Inflammatory macrophage (primary cell): ENCODE results near the gene LHPP.

ENCODE experiments used
- DNase-seq, 2 donors: peaks; one replicate each; pipeline ENCODE4 v3.0.0-alpha.2; 2020 to 2022

The LHPP gene

DNA sequence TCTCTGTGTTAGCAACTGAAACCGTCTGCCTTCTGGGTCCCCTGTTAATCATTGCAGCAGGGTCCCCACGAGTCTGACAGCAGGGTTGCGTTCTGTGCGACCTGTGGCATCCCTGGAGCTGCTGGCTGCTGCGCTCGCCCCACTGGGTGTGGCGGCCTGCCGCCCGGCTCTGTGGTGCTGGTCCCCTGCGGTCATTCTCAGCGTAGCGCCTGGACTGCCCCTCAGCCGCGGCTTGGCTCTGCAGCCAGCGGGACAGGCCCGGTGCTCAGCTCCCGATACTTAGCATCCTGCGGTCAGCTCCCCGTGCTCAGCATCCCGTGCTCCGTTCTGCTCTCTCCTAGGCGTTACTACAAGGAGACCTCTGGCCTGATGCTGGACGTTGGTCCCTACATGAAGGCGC lies 35.0 kb downstream of the LHPP start:
- DNase-seq: no peak

DNA sequence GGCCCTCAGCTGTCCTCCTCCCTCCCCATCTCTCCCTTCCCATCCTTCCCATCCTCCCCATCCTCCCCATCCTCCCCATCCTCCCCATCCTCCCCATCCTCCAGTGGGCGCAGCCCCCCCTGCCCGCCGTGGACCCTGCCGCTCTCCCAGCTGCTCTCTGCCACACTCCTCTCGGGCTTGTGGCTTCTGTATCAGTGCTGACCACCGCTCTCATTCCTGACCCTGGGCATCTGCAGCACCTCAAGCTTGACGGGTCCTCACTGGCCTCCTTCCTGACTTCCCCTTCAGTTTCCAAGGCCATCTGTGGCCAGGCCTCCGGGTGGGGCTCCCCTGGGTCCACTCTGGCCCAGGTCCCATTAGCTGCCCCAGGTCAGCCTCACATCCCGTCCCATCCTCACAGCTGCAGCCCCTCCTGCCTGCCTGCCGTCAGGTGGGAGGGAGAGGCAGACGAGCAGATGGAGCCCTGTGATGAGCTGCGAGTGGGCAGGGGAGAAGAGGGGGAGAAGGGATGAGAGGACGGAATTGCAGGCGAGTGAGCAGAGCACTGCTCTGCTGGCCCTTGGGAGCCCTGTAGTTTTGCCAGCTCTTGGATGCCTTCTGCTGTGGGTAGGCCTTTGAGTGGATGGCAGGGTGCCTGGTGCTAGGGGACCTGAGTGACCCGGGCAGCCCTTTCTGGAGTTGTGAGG lies 35.7 kb downstream of the LHPP start:
- DNase-seq: no peak

DNA sequence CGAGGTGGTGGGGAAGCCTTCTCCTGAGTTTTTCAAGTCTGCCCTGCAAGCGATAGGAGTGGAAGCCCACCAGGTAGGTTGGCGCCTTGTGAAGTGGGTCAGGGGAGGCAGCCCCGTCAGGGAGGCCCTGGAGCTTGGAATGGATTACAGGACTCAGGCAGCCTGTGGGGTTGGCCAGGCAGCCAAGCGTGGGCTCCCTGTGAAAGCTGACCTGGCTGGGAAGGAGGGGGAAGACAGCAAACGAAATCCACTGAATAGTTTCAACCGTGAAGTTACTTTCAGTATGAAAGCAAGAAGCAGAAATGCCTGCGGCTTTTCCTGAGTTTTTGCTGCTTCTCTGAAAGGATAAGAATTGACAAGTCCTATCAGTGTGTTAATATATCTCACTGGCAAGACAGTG lies 36.4 kb downstream of the LHPP start:
- no peak for DNase-seq

DNA sequence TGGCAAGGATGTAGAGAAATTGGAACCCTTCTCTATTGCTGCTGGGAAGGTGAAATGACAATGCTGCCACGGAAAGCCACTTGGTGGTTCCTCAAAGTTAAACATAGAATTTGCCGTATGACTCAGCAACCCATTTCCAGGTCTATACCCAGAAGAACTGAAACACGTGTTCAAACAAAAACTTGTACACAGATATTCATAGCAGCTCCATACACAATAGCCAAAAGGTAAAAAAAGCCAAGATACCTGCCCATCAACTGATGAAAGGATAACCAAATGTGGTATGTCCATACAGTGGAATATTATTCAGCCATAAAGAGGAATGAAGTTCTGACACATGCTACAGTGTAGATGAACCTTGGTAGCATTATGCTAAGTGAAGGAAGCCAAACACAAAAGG lies 39.1 kb downstream of the LHPP start:
- DNase-seq: peak in 1 of 2 donors; percentile 23

DNA sequence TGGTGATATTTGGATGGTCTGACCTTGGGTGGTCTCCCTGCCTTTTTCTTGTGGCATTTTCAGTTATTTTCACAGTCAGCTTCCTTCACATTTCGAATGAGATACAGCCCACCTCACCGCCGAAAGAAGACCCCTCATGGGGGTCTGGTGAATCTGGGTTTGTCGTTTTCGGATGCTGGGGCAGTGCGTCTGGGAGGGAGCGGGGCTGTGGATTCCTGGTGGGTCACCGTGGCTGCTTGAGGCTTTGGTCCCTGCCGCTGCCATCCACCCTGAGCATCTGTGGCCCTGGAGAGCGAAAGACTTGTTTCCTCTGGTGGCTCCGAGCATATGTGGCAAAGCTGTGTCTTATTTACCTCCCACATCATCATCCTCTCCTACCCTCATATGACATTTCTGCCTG lies 43.1 kb downstream of the LHPP start:
- no peak for DNase-seq

DNA sequence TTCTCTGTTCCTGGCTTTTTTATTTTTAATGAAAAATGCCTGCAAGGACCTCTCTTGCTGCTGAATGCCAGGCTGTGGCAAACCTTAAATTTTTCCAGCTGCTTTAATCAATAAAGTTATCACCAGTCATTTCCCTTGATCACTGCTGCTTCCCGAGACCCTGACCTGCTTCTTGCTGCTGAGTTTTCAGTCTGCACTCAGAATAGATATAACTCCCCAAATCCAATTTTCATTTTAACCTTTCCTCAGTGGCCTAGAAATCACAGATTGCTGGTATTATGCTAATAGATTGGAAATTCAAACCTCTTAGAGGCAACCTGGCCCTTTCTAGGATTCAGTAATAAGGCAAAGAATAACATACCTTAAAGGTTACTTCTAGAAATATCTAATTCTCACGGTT lies 43.7 kb downstream of the LHPP start:
- no peak for DNase-seq

DNA sequence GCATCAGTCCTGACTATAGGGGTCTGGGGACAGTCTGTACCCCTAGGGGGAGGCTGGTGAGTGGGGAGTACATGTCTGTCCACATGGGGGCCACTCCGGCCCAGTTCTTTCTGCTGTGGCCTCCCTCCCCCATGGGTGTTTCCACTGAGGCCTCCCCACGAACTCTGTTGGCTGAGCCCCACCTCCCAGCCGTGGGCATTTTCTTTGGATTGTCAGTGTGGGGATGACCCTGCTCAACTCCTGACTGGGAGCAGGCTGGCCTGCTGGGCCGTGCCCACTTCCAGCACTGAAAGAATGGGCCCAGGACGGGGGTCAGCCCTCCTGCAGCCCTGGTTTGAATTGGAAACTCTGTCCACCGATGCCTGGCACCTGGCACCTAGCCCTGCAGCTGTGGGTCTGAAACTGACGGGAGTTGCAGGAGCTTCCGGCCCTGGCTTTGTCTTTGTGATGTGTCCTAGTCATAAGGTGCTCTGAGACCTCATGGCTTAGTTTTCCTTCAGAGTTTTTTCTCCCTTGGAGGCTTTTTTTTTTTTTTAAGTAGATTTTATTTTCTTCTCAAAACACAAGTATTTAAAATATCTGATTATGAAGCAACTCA lies 46.5 kb downstream of the LHPP start:
- no peak for DNase-seq

DNA sequence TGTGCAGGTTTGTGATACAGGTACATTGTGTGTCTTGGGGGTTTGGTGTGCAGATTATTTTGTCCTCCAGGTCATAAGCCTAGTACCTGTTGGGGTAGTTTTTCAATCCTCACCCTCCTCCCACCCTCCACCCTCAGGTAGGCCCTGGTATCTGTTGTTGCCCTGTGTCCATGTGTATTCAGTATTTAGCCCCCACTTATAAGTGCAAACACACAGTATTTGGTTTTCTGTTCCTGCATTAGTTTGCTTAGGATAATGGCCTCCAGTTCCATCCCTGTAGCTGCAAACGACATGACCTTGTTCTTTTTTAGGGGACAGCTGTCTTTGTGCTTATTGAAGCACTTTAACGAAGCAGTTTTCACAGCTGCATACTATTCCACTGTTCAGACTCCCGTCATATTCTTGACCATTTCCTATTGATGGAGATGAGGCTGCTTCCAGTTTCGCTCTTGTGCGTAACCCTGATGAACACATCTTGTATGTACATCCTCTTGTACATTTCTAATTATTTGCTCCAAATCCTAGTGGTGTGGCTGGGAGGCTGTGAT lies 47.4 kb downstream of the LHPP start:
- no peak for DNase-seq

DNA sequence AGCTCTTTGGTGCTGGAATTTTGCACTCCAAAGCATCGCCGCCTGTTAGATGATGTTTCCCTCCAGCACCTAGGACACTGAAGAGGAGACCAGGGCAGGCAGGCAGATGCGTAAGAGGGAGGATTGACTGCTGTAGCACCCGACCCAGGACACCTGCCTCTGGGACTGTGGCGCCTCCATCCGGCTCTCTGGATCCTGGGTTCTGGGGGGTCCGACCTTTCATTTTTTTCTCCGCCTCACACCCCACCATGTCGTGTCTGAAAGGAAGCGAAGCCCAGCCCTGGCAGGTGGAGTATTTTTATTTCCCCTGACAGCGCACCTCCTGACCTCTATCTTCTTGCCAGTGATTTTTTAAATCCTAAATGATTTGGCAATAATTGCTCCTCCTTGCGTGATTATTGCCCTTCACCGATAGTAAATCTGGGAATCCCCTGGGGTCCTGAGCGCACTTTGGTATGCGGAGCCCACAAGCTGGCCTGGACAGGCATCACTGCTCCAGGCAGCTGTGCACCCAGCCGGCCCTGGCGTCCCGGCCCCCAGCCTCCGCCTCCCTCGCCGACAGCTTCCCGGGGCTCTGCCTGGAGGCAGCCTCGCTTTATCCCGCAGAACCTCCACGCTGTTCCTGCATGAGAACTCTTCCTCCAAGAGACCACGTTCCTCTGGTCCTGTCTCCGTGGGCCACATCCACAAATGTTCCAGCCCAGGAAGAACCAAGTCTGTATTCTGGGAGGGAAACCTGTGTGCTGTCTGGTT lies 48.4 kb downstream of the LHPP start:
- DNase-seq: no peak

DNA sequence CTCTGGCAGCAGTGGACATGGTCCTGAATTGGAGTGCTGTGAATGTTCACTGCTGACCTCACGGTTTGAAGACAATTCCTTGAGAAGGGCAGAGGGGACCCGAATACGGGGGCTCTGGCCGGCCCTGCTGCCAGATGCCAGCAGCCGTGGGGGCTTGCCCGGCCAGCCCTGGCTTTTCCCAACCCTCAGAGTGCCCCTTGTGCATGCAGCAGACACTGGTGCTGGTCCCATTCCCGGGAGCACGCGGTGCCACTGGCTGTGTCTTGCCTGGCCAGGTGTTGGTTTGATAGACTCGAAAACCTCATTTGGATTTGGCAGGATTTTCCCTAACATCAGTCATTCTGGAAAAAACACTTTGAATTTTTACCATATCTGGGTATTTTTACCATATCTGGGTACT lies 49.1 kb downstream of the LHPP start:
- no peak for DNase-seq

DNA sequence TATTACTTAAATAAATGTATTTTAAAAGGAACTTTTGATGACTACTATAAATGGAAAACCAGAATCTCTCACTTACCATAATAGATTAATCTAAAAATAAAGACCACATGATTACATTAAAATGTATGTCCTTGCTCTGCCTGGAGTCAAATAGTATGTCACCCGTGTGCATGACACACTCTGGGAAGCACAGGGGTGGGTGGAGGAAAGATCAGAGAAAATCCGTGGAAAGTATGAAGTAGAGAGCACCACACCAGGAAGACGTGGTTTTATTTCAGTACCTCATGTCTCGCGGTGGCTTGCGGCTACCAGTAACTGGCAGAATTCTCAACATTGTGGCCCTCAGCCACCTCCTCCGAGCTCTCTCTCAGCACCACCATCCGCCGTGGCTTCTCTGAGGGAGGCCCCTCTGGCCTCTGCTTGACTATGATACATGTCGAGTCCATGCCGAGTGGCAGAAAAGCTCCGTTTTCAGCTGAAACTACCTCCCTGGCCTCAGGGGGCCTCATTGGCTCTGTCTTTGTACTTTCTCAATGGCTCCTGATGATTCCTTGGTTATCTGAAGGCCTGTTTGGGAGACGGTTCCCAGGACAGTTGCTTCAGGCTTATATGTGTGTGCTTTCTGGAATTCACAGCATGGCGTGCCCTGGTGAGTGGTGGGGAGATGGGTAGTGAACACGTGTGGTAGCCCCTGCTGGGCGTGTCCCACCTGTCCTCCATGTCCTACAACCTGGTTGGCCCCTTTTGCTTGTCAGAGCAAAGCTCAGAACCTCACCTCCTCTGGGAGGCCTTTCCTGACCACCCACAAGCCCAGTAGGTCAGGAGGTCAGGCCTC lies 49.8 kb downstream of the LHPP start:
- no peak for DNase-seq

DNA sequence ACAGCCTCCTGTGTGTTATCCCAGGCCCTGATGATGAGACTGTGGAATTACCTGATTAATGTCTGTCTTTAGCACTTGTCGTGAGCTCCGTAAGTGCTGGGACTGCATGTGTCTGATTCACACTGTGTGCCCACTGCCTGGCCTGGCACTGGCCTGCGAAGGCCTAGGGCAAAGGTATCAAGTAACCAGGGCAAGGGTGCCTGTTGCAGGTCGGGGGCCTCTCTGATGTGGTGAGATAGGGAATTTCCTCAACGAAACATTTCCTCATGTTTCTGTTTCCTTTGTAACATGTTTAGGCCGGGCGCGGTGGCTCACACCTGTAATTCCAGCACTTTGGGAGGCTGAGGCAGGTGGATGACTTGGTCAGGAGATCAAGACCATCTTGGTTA lies 50.4 kb downstream of the LHPP start:
- DNase-seq: no peak

DNA sequence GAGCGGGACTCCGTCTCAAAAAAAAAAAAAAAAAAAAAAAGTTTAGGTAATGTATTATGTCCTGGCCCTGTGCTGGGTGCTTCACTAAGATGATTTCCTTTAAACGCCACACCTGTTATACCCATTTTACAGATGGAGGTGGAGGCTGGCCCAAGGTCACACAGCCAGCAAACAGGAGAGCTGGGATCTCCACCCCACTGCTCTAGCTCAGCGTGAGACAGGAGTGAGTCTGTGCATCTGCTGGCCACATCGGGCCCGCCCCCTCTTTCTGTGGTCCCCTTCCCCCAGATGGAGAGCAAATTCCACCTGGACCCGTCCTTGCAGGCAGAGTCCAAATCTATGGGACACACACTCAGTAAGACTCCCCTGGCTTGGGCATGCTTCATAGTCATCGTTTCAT lies 51.0 kb downstream of the LHPP start:
- no peak for DNase-seq

DNA sequence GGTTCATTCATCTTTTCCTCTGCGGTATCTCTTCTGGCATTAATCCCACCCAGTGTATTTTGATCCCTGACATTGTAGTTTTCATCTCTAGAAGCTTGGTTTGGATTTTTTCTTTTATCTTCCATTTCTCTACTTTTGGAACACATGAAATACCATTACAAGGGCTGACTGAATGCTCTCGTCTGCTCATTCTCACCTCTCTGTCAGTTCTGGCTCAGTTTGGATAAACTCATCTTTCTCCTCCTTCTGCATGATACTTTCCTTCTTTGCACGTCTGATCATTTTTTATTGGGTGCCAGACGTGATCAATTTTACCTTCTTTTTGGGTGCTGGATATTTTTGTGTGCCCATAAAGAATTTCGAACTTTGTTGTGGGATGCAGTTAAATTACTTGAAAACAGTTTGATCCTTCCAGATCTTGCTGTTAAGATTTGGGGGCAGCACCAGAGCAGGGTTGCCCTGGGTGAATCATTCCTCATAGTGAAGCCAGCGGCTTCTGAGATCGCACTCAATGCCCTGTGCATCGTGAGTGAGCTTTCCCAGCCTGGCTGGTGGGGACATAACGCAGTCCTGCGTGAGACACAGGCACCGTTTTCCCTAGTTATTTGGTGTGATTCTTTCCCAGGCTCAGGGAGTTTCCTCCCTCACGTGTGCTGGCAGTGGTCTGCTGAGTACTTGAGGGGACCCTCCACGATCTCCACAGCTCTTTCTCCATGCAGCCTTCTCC lies 53.8 kb downstream of the LHPP start:
- no peak for DNase-seq

DNA sequence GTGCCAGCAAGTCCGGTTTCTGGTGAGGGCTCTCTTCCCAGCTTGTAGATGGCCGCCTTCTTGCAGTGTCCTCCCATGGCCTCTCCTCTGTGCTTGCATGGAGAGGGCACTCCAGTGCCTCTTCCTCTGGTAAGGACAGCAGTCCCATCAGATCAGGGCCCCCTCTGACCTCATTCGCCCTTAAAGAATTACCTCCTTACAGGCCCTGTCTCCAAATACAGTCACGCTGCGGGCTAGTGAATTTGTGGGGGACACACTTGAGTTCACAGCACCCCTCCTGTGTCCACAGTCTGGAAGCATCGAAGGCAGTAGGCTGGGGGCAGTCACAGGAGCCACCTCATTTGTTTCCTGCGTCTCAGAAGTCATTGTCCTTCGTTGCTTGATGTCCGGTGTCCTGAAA lies 54.6 kb downstream of the LHPP start:
- no peak for DNase-seq

DNA sequence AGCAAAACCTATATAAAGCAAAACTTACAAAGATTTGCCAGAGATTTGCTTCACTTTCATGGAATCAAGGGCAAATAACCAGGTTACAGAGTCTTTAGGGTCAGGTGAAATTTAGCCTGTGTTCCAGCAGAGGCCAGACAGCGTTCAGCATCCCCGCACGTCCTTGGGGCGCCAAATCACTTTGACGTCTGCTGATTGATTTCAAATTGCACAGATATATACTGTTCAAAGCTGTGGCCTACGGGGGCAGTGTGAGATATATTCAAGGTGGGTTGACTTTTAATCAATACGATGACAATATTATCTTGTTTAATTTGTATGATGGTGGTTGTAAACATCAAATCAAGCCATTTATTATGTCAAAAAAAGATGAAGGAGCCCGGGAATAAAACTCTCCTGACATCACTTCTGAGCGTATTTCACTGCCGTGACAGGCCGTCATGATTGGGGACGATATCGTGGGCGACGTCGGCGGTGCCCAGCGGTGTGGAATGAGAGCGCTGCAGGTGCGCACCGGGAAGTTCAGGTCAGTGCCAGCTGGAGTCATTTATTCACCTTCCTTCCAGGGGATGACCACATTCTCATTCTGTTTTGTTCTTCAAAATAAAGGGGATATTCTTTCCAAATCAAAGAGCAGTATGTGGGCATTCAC lies 55.2 kb downstream of the LHPP start:
- no peak for DNase-seq

DNA sequence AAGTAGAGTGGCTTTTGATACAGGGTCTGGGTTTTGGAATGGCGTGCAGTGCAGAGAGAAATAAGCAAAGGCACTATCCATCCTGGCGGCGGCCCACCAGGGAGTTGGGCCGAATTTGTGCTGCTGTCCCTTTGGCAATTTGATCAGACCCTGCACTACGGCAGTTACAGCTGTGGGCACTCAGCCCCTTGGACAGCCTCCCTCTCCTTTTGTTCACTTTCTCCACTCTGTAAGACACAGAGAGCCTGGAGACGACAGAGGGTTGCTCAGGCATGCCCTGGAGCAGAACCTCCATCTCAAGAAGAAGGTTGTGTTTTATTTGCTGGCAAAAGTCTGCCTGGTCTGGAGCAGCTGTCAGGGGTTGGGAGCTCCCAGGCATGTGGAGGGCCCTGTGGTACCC lies 55.8 kb downstream of the LHPP start:
- no peak for DNase-seq

DNA sequence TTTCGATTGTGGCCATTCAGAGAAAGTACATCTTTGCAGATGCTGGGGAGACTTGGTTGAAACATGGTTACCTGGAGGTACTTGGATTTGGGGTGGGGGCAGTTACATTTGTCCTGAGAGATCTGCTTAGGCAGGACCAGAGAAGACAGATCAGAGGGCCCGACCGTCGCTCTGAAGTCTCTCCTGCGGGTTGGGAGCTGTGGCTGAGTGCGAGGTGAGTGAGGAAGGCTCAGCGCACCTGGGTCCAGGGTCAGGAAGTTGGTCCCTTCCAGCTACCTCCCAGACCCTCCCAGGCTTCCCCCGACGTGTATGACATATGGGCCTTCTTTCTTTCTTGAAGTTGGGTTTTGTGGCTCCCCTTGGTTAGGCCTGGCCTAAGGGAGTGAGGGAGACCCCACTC lies 56.3 kb downstream of the LHPP start:
- no peak for DNase-seq

DNA sequence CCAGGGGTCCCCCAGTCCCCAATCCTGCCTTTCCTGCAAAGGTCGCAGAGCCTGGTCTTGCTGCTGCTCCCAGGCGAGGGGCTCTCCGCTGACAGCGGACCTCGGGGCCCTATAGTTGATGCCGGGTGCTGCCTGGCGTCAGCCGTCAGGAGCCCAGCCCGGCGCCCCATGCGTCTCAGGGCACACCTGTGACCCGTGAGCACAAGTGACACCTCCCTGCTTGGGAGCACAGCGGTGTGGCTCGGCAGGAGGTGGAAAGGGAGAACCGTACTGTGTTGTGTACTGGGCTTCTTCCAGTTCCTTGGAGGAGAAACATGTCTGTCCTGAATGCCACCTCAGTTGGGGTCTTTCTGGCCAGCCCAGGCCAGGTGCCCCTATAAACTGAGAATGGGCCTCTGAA lies 56.7 kb downstream of the LHPP start:
- no peak for DNase-seq

DNA sequence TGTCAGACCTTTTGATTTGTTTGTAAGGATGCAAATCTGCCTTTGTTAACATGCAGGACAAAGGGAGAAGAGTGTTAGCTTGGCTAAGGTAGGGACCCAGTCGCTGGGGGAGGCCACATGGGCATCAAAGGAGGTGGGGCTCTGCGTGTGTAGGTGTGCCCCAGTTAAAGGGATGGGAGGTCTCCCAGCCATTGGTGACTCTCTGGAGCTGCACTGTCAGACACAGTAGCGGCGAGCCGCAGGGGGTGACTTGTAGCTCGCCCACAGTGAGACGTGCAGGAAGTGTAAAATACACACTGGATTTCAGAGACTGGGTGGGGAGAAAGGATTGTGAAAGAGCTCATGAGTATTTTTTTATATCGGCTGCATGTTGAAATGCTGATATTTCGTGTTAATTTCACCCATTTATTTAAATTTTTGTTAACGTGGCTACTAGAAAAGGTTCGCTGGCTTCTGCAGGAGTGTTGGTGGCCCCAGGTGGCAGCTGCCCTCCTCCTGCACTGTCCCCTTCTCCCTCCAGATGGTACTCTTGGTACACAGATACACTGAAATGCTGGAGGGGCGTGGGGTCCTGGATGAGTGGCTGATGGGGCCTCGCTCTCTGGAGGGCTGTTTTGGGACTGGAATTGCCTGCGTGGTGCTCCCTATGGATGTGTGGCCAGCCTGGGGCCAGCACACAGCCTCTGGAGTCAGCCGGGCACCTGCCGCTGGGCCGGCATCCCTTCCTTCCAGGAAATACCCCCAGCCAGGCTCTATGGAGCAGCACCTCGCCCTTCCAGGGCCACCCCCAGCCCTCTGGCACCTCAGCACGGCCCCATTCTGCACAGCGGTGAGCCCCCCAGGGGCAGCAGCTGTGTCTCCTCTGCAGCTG lies 59.2 kb downstream of the LHPP start:
- peak; percentile 84 to 89 for DNase-seq

DNA sequence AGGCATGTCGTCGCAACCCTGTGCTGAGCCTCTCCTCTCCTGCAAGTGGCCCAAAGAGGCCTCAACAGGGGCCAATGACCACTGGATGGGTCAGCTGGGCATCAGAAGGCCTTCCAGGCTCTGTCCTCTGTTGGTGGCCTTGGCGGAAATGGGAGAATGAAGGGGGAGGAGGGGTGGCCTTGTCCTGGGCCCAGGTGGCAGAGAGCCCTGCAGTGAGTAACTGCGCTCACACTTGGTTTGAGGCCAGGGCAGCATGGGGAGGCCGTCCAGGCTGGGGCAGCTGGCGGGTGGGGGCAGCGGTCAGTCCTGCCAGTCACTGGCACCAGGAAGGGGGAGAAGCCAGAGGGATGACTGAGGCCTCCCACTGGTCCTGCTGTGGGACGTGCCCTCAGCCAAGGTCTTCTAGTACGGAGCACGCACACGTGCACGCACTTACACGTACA lies 59.8 kb downstream of the LHPP start:
- DNase-seq: no peak
